DMS53 treated with DMSO at 0.1 percent for 48 hours (cell line): ENCODE results near the gene ZNF530.
A peak's percentile ranks its signal among the peaks of the same experiment; 100 is the strongest.

Experiments
- DNase-seq: peaks from one replicate; lab custom pipeline; 2025; ENCODE audit not compliant: unreplicated experiment; lab: John Stamatoyannopoulos, UW

Gene ZNF530

GRCh38 chr19:57613941-57614743 lies 14.5 kb downstream of the ZNF530 start, which contains the start of gene ZNF134:
Gene ZNF134 (plus strand): TSS chr19:57614242. CDS start chr19:57619469, 5,227 bp downstream.
- DNase-seq: peak; percentile 80

DNA sequence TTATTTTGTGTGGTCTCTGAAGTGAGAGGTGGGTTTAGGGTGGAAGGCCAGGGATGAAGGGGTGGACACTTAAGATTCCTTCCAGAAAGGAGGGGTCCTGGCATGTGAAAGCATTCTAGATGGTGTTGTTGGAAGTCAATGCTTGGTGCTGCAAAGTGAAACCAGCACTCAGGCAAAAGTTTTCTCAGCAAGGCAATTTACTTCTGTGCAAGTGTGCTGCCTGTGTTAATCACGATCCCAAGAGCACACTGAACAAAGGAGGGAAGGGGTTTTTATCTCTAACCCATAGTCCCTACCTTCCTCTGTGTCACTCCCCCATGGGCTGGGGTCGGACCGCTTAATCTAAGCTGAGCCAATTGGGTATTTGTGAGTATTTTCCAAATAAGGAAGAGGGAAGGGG lies 15.7 kb downstream of the ZNF530 start:
- no peak for DNase-seq

GRCh38 chr19:57620673-57621348 lies 21.1 kb downstream of the ZNF530 start:
- DNase-seq: no peak

DNA sequence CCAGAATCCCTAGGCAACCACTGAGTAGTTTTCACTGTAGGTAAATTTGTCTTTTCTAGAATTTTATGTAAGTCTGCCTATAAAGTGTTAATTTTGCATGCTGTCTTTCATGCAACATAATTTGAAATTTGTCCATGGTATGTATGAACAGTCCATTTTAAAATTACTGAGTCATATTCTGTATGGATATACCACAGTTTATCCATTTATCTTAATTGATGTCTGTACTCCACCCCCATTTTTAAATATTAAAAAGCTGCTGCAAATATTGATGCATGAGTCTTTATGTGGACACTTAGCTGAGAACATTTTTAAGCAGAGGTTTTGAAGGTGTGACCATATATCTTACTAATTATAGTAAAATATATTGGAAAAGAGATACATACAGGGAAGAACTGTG lies 23.4 kb downstream of the ZNF530 start:
- DNase-seq: no peak

GRCh38 chr19:57632987-57633831 lies 33.5 kb downstream of the ZNF530 start, which contains the start of gene ZNF211:
Gene ZNF211 (plus strand): TSS chr19:57633168. CDS start chr19:57633347, 179 bp downstream.
- peak; percentile 84 for DNase-seq

DNA sequence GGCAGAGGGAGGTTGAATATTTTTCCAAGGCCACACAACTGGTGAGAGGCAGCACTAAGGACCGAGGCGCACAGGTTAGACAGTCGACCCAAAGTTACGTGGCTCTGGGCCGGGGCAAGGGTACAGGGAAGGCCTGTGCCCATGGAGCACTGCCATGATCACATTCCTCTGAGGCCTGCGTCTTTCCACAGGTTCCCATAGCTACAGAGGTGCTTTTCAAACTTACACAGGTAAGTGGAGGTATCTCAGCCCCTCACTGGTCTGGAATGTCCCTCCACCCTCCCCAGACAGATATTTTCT lies 34.1 kb downstream of the ZNF530 start:
- no peak for DNase-seq

- no peak for DNase-seq
These were observed 37.7 kb downstream of the ZNF530 start for GRCh38 chr19:57637379-57637778.

DNA sequence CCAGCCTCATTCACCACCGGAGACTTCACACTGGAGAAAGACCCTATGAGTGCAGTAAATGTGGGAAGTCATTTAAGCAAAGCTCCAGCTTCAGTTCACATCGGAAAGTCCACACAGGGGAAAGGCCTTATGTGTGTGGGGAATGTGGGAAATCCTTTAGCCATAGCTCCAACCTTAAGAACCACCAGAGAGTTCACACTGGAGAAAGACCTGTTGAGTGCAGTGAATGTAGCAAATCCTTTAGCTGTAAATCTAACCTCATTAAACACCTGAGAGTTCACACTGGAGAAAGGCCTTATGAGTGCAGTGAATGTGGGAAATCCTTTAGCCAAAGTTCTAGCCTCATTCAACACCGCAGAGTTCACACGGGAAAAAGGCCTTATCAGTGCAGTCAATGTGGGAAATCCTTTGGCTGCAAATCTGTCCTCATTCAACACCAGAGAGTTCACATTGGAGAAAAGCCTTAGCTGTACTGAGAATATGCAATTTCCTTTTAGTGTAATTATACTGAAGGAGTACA lies 42.1 kb downstream of the ZNF530 start:
- DNase-seq: no peak

GRCh38 chr19:57642396-57643046 lies 42.8 kb downstream of the ZNF530 start:
- no peak for DNase-seq

GRCh38 chr19:57643734-57644133 lies 44.0 kb downstream of the ZNF530 start:
- DNase-seq: no peak

DNA sequence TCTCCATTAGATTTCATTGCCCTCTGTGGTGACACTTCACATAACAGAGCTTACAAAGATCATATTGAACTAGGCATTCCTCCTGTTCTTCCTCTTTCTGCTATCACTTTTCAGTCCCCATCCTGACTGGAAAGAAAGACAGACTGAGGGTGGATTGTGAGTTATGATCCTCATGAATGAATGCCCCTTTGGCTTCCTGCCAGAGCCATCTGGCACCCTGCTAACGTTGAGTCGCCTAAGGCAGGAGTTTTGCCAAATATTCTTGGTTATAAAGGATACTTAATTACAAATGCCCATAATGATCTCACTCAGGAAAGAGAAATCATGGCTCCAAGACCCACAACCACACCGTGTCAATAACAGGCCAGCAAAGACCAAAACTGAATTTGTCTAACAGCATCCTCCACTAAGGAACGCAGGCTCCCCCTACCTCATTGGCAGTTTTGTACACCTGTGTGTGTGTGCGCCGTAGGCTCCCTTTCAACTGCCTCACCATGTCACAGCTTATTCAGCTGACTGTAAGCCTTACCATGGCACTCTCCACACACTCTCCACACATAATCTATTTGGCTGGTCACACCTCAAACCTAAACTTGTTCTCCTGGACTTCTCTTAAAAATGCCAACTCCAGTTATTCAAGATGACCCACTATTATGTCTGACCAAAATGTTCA lies 48.8 kb downstream of the ZNF530 start:
- DNase-seq: no peak

DNA sequence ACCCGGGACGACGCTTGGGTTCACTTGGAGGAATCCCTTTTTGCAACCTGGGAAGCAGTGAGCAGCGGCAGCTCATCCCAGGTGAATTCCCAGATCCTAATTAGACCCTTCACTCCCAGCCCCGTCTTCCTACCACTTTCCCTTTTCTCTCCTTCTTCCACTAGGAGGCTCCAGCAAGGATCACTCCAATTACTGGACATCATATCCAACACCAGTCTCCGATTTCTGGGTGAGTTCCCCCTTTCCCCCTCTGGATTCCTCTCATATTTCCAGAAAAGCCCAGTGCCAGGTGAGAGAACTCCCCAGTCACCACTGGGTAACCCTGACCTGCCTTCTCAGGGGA lies 51.9 kb downstream of the ZNF530 start:
- no peak for DNase-seq

GRCh38 chr19:57653689-57654088 lies 54.0 kb downstream of the ZNF530 start:
- no peak for DNase-seq

DNA sequence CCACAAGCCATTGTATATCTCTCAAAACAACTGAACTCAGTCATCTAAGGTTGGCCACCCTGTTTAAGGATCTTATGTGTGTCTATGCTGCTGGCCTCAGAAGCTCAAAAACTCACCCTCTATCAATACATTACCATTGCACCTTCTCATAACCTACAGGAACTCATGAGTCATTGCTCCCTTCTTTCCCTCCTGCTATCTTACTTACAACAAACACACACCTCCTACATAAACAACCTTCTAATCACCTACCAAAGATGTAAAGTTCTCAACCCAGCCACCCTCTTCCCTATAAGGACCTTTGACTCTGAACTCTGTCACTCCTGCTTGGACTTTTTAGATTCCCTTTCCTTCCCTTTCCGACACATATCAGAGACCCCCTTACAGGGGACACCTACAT lies 55.8 kb downstream of the ZNF530 start:
- DNase-seq: no peak

GRCh38 chr19:57656346-57656745 lies 56.7 kb downstream of the ZNF530 start:
- DNase-seq: no peak
